GM12891 (cell line): ENCODE results near the gene ABHD4.
"Not testable (repeated sequence)": the region's sequence is repeated elsewhere in the genome, so short reads cannot be mapped to it uniquely, and the experiment has no call there.

Experiments
- DNase-seq: peaks from one replicate; pipeline ENCODE4 v3.0.0; 2011; ENCODE audit warnings: low spot score; ENCODE audit not compliant: insufficient read length
- FAIRE-seq: peaks from 2 replicates; lab custom pipeline; 2011; peaks lifted over from hg19 to GRCh38; lab: Jason Lieb, UNC
- PAX5 ChIP-seq: IDR thresholded peaks from 2 replicates; pipeline ENCODE4 v1.6.1; 2011; ENCODE audit warnings: low read length, moderate library complexity, mild to moderate bottlenecking; ENCODE audit not compliant: insufficient read depth, severe bottlenecking
- POLR2A ChIP-seq: IDR thresholded peaks from 2 replicates; pipeline ENCODE4 v1.6.1; 2011; ENCODE audit warnings: low read depth, low read length, control low read depth
- POLR2AphosphoS5 ChIP-seq: IDR thresholded peaks from 2 replicates; pipeline ENCODE4 v1.6.1; 2011; ENCODE audit warnings: low read depth, low read length, control low read depth
- POU2F2 ChIP-seq: IDR thresholded peaks from 2 replicates; pipeline ENCODE4 v1.6.1; 2011; ENCODE audit warnings: low read depth, mild to moderate bottlenecking, control low read depth, low read length, moderate library complexity
- SPI1 ChIP-seq: IDR thresholded peaks from 2 replicates; pipeline ENCODE4 v1.6.1; 2011; ENCODE audit warnings: low read depth, low read length, control low read depth
- TAF1 ChIP-seq: IDR thresholded peaks from 2 replicates; pipeline ENCODE4 v1.6.1; 2011; ENCODE audit warnings: low read depth, low read length, control low read depth

Gene ABHD4

GRCh38 chr14:22622255-22622654 is 24.2 kb downstream of the ABHD4 start:
- FAIRE-seq, result no peak
- no peak for DNase-seq
- no peak for TF ChIP-seq POLR2AphosphoS5
- no peak for TF ChIP-seq TAF1
- no peak for TF ChIP-seq SPI1
- TF ChIP-seq POLR2A, result no peak
- no peak for TF ChIP-seq POU2F2
- TF ChIP-seq PAX5, result no peak

- no peak for FAIRE-seq
- DNase-seq, result no peak
- no peak for TF ChIP-seq POLR2A
Observed at GRCh38 chr14:22623047-22623446, 24.9 kb downstream of the ABHD4 start.

- TF ChIP-seq SPI1 (no peak), POLR2AphosphoS5 (no peak), PAX5 (no peak), TAF1 (no peak), POU2F2 (no peak), POLR2A (no peak)
- DNase-seq (no peak), FAIRE-seq (no peak)
Observed at GRCh38 chr14:22626590-22626989, 28.5 kb downstream of the ABHD4 start.

GRCh38 chr14:22627506-22628263 is 29.6 kb downstream of the ABHD4 start:
- no peak for DNase-seq
- TF ChIP-seq SPI1, result no peak
- TF ChIP-seq TAF1, result no peak
- FAIRE-seq, result no peak

DNA sequence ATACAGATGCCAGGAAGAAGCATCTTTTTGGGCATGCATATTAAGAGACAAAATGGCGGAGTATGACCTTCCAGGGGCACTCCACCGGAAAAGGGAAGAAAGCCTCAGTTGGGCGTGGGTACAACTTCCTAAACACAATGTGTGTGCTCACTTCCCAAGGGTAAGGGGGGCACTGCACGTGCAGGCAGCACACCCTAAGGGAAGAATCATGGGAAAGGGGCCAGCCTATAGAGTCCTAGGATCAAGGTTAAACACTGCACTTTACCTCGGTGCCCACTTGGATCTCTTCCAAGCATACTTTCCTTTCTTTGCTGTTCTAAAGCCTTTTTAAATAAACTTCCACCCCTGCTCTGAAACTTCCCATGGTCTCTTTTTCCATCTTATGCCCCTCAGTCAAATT is 31.3 kb downstream of the ABHD4 start:
- TF ChIP-seq SPI1 (no peak), POLR2A (no peak), POLR2AphosphoS5 (no peak), POU2F2 (no peak), PAX5 (no peak), TAF1 (no peak)
- no peak for FAIRE-seq

DNA sequence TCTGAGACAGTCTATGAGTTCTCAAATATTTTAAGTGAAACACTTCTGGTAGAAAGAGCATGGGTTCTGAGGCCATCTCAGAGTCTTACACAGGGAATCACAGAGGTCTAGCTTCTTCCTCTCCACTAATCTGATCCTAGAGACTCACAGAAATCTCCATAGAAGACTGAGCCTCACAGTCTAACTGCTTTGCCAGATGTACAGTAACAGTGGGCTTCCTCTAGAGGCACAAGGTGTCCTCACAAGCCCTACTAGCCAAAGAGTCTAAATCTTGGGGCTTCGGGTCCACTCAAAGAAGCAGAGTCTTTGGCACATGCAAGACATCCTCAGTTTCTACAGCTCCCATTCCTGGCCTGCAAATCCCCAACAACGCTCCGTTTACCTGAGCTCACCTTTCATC is 32.0 kb downstream of the ABHD4 start:
- TF ChIP-seq SPI1 (no peak), POU2F2 (no peak), POLR2A (no peak), TAF1 (no peak), PAX5 (no peak), POLR2AphosphoS5 (no peak)
- FAIRE-seq (no peak), DNase-seq (no peak)

More for the DNA sequence above, 31.3 kb downstream of the ABHD4 start:
- DNase-seq, result no peak

DNA sequence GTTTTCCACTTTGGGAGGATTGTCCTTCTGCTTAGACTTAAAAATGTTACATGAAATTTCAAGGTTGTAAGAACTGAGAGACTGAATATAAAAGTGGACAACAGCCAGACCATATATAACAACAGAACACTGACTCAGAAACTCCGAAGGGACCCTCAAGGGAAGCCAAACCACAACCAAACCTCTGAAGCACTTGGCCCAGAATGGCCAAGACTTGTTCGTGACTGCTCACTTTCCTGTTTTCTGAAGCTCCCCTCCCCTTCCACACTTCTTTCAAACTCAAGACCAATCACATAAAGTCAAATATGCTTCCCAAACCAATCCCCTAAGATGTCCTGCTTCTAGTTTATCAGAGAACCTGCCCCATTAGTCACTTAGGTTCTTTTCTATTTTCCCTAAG is 32.4 kb downstream of the ABHD4 start:
- FAIRE-seq (no peak), DNase-seq (no peak)
- no peak for TF ChIP-seq POU2F2
- TF ChIP-seq PAX5, result no peak
- TF ChIP-seq POLR2A, result no peak
- TF ChIP-seq SPI1, result no peak
- no peak for TF ChIP-seq POLR2AphosphoS5
- TF ChIP-seq TAF1, result no peak

DNA sequence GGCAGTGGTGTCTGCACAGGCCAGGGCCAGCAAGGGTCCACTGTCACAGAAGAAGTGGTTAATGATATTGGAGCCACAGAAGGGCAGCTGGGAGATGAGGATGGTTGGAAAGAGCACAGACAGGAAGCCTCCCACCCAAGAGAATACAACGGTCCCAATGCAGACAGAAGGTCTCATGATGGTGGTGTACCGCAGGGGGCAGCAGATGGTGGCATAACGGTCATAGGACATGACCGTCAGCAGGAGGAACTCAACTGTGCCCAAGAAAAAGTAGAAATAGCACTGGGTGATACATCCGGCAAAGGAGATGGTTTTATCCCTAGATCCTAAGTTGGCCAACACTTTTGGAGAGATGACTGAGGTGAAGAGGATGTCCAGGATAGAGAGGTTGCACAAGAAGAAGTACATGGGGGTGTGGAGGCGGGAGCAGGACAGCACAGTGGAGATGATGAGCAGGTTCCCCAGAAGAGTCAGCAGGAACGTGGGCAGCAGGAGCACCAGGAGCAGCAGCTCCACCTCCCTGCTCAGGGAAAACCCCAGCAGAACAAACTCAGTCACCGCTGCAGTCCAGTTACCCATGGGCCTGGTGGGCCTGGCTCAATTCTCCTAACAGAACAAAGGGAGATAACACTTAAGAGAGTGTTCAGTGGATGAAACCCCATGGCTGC is 36.3 kb downstream of the ABHD4 start:
- TF ChIP-seq PAX5 (no peak), POLR2AphosphoS5 (no peak), POU2F2 (no peak), POLR2A (no peak), TAF1 (no peak), SPI1 (no peak)
- FAIRE-seq (no peak), DNase-seq (no peak)

GRCh38 chr14:22635980-22636379 is 37.9 kb downstream of the ABHD4 start:
- not testable (repeated sequence) for FAIRE-seq, DNase-seq

DNA sequence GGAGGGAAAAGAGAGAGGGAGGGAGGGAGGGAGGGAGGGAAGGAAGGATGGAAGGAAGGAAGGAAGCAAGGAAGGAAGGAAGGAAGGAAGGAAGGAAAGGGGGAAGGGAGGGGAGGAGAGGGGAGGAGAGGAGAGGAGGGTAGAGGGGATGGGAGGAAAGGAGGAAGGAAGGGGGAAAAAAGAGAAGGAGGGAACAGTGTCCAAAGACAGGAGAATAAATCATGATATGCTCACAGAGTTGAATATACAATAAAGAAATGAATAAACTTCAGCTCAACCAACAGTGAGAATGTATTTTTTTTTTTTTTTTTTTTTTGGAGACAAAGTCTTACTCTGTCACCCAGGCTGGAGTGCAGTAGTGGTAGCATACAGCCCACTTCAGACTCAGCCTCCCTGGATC is 42.1 kb downstream of the ABHD4 start:
- FAIRE-seq, result no peak
- no peak for DNase-seq
- TF ChIP-seq TAF1 (no peak), PAX5 (no peak), POLR2A (no peak), SPI1 (no peak), POU2F2 (no peak), POLR2AphosphoS5 (no peak)

DNA sequence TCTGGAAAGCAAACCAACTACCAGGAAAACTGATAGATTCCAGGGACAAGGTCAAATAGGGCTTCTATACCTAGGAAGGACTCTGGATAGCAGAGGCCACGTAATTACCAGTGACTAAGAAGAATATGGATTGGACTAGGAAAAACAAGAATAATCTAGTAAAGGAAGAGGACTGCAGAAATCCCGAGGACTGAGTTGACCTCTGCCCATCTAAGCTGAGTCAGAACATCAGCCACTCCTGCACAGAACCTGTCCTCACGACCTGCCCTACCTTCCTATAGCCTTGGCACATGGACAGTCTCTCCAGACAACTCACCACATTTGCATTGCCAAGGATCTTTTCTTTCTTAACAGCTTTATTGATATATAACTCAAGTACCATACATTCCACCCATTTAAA is 43.7 kb downstream of the ABHD4 start:
- FAIRE-seq (no peak), DNase-seq (no peak)
- TF ChIP-seq POU2F2 (no peak), POLR2A (no peak), POLR2AphosphoS5 (no peak), PAX5 (no peak), TAF1 (no peak), SPI1 (no peak)
